SU-DHL-6 (cell line): ENCODE results near the gene ALK.

Experiments
- H2AFZ ChIP-seq: fragments of 200-600 bp; sonication (generic); 2 replicates; pipeline ENCODE4 v1.6.1; 2014; ENCODE audit warnings: low read depth, mild to moderate bottlenecking, moderate library complexity, mixed read lengths, antibody characterized with exemption, low read length; ENCODE audit not compliant: severe bottlenecking
- H3F3A ChIP-seq: fragments of 200-600 bp; shearing (Covaris generic); 2 replicates; pipeline ENCODE4 v1.6.0; 2016; ENCODE audit warnings: antibody characterized with exemption, mild to moderate bottlenecking; ENCODE audit not compliant: insufficient read depth
- H3K27ac ChIP-seq: fragments of 200-600 bp; sonication (generic); 2 replicates; pipeline ENCODE4 v1.5.1; 2016; ENCODE audit warnings: low read depth, mild to moderate bottlenecking, low read length, moderate library complexity, mixed read lengths
- H3K27me3 ChIP-seq: fragments of 200-600 bp; sonication (generic), shearing (Covaris generic); 2 replicates; pipeline ENCODE4 v1.6.0; 2014; ENCODE audit warnings: mild to moderate bottlenecking, low read length
- H3K36me3 ChIP-seq: fragments of 200-600 bp; sonication (generic); 2 replicates; pipeline ENCODE4 v1.6.1; 2014; ENCODE audit warnings: mild to moderate bottlenecking, low read length, mixed read lengths
- H3K4me2 ChIP-seq: fragments of 300-600, 200-600 bp; shearing (Covaris generic), sonication (generic); 2 replicates; pipeline ENCODE4 v1.6.0; 2014; ENCODE audit warnings: low read length, low read depth, mild to moderate bottlenecking; ENCODE audit not compliant: poor library complexity, severe bottlenecking
- H3K4me3 ChIP-seq: fragments of 200-600 bp; sonication (generic); 2 replicates; pipeline ENCODE4 v1.5.1; 2014; ENCODE audit warnings: antibody characterized with exemption, low read length, mild to moderate bottlenecking, mixed read lengths; ENCODE audit not compliant: insufficient read depth, poor library complexity, severe bottlenecking
- H3K79me2 ChIP-seq: fragments of 200-600 bp; sonication (generic); 2 replicates; pipeline ENCODE4 v1.6.1; 2014; ENCODE audit warnings: mild to moderate bottlenecking, low read length, moderate library complexity; ENCODE audit not compliant: insufficient read depth
- H3K9ac ChIP-seq: fragments of 200-600 bp; sonication (generic); 2 replicates; pipeline ENCODE4 v1.7.0; 2014; ENCODE audit warnings: mild to moderate bottlenecking, low read length
- H3K9me2 ChIP-seq: fragments of 200-600 bp; sonication (generic); replicated peaks from 2 replicates; pipeline ENCODE4 v1.6.1; 2014; ENCODE audit warnings: low read length; ENCODE audit not compliant: insufficient read depth
- H3K9me3 ChIP-seq: fragments of 200-600 bp; sonication (generic); 2 replicates; pipeline ENCODE4 v1.6.1; 2014; ENCODE audit warnings: low read length, mixed read lengths; ENCODE audit not compliant: insufficient read depth
- H4K20me1 ChIP-seq: fragments of 200-600 bp; sonication (generic); 2 replicates; pipeline ENCODE4 v1.6.1; 2014; ENCODE audit warnings: low read depth, mild to moderate bottlenecking, antibody characterized with exemption, low read length, moderate library complexity, mixed read lengths
- CTCF ChIP-seq: fragments of 200-600 bp; sonication (generic); IDR thresholded peaks from one replicate; pipeline ENCODE4 v1.5.1; 2017; ENCODE audit warnings: antibody characterized with exemption, mild to moderate bottlenecking, low read length, moderate library complexity; ENCODE audit not compliant: insufficient read depth, poor library complexity, severe bottlenecking
- EZH2phosphoT487 ChIP-seq: fragments of 200-600 bp; sonication (generic), shearing (Covaris generic); conservative IDR thresholded peaks from 2 replicates; pipeline ENCODE4 v1.6.1; 2018; ENCODE audit warnings: mild to moderate bottlenecking, antibody characterized with exemption, low read length, moderate library complexity, mixed read lengths

The ALK gene

DNA sequence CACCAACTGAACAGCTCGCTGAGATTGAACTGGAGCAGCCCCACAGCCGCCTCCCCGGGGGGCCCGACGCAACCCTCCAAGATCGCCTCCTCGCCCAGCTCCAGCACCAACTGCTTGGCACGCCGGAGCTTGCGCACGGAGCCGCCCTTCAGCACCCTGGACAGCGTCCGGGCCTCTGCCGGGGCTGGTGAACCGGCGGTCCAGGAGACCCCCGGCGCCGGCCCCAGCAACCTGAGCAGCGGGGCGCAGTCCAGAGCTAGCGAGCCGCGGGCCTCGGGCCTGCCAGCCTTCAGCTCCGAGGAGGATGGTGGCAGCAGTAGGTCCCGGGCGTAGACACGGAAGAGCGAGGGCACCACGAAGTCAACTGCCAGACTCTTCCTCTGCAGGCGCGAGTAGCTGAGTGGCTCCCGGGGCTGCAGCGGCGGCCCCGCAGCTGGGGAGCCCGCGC is 1.2 kb downstream of the ALK start:
- Histone ChIP-seq H3K27me3 (no peaks in the 10 kb centered on the region), H3K9ac (no peak overlapping the region), H2AFZ (no peak overlapping the region), H3K4me3 (no peak overlapping the region), H3K79me2 (no peaks in the 10 kb centered on the region), H3K36me3 (no peaks in the 10 kb centered on the region), H3K9me2 (no peaks in the 10 kb centered on the region), H4K20me1 (no peaks in the 10 kb centered on the region), H3K9me3 (no peaks in the 10 kb centered on the region), H3K4me2 (no peak overlapping the region), H3K27ac (no peak overlapping the region), H3F3A (no peaks in the 10 kb centered on the region)
- no peak for TF ChIP-seq CTCF
- no peak for TF ChIP-seq EZH2phosphoT487

DNA sequence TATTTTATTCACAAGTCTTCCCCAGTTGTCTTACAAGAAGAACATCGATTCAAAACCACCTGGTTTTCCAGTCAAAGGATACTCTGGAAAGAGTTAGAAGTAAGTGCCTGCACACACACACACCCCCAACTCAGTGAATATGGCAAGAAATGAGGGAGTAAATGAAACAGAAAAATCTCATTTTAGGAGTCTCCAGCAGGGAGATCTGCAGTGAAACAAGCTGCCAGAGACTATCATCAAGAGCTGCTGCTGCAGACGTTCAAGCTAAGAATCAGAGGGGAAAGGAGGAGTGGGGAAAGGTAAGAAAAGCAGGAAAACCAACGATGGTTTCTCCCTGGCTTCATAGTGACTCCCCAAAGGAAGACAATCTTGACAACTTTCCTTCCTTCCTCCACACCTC is 2.4 kb downstream of the ALK start:
- H4K20me1 ChIP-seq, result no peaks in the 10 kb centered on the region
- no peaks in the 10 kb centered on the region for H3K27me3 ChIP-seq
- no peak overlapping the region for H3K9ac ChIP-seq
- no peak overlapping the region for H3K4me2 ChIP-seq
- no peak overlapping the region for H3K27ac ChIP-seq
- H2AFZ ChIP-seq, result no peak overlapping the region
- no peaks in the 10 kb centered on the region for H3F3A ChIP-seq
- TF ChIP-seq EZH2phosphoT487, result no peak
- no peak for TF ChIP-seq CTCF
- no peak overlapping the region for H3K4me3 ChIP-seq
- no peaks in the 10 kb centered on the region for H3K9me2 ChIP-seq
- H3K36me3 ChIP-seq, result no peaks in the 10 kb centered on the region
- no peaks in the 10 kb centered on the region for H3K79me2 ChIP-seq
- no peaks in the 10 kb centered on the region for H3K9me3 ChIP-seq

DNA sequence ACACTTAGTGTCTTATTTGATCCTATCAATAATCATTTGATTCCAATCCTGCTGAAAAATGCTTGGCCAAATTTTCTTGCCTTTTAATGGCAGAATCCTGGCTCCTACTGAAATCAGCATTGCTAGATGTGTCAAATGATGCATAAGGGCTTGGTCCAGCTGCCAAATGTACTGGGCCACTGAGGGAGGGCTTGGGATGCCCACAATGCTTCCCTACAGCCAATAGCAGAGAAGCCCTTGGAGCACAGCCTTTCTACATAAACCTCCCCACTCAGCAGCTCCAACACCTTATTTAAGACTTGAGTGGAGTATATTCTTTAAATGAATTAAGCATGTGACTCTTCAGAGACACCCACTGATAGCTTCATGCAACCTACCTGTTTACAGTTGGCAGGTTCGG is 3.6 kb downstream of the ALK start:
- no peaks in the 10 kb centered on the region for H3K79me2 ChIP-seq
- H3K27me3 ChIP-seq, result no peaks in the 10 kb centered on the region
- no peak overlapping the region for H3K27ac ChIP-seq
- H3F3A ChIP-seq, result no peaks in the 10 kb centered on the region
- H4K20me1 ChIP-seq, result no peaks in the 10 kb centered on the region
- no peaks in the 10 kb centered on the region for H3K9me3 ChIP-seq
- no peak overlapping the region for H3K4me3 ChIP-seq
- TF ChIP-seq EZH2phosphoT487, result no peak
- no peak for TF ChIP-seq CTCF
- no peak overlapping the region for H3K4me2 ChIP-seq
- H3K9ac ChIP-seq, result no peak overlapping the region
- H2AFZ ChIP-seq, result no peak overlapping the region
- no peaks in the 10 kb centered on the region for H3K36me3 ChIP-seq
- no peaks in the 10 kb centered on the region for H3K9me2 ChIP-seq
